A673 (cell line): ENCODE results near the gene HAND1. TPM values are rescaled to one million over a fixed set of nuclear protein-coding genes. Genes with fewer than 3 reads are reported as not detected.

Source experiments
- BruUV-seq: library from RNA; stranded (reverse); fragments of 400-500 nt; replicated peaks from 2 replicates; lab custom pipeline; 2021; lab: Mats Ljungman, UMichigan
- CTCF ChIA-PET: fragments of 300-600 bp; sonication (Branson Sonifier 250); formaldehyde crosslinking; loops from one replicate; lab custom pipeline; 2022; ENCODE audit warnings: antibody characterized with exemption; lab: Charles Lee
- POLR2A ChIA-PET: fragments of 300-600 bp; sonication (Branson Sonifier 250); formaldehyde crosslinking; loops from one replicate; lab custom pipeline; 2022; ENCODE audit warnings: antibody characterized with exemption; ENCODE audit not compliant: low non-redundant PET; lab: Charles Lee
- DNase-seq: peaks from one replicate; pipeline ENCODE4 v3.0.0-alpha.2; 2015; ENCODE audit warnings: low spot score
- H3K27ac ChIP-seq: fragments of 200-600 bp; sonication (generic); 2 replicates; pipeline ENCODE4 v1.5.1; 2016; ENCODE audit warnings: mixed run types, low read depth, mild to moderate bottlenecking, mixed read lengths, antibody characterized with exemption, low read length; ENCODE audit not compliant: poor library complexity, severe bottlenecking
- H3K27me3 ChIP-seq: fragments of 200-600 bp; sonication (generic); replicated peaks from 2 replicates; pipeline ENCODE4 v1.6.1; 2017; ENCODE audit warnings: mixed run types, low read depth, mild to moderate bottlenecking, mixed read lengths, antibody characterized with exemption, low read length; ENCODE audit not compliant: insufficient read depth, poor library complexity
- H3K36me3 ChIP-seq: fragments of 200-600 bp; sonication (generic); 2 replicates; pipeline ENCODE4 v1.6.1; 2016; ENCODE audit warnings: mixed run types, mild to moderate bottlenecking, mixed read lengths, antibody characterized with exemption, low read length; ENCODE audit not compliant: insufficient read depth, poor library complexity, severe bottlenecking
- H3K4me1 ChIP-seq: fragments of 200-600 bp; sonication (generic); 2 replicates; pipeline ENCODE4 v1.6.1; 2017; ENCODE audit warnings: mixed run types, mild to moderate bottlenecking, mixed read lengths, antibody characterized with exemption, low read length; ENCODE audit not compliant: insufficient read depth, poor library complexity, severe bottlenecking
- H3K4me3 ChIP-seq: fragments of 200-600 bp; sonication (generic); 2 replicates; pipeline ENCODE4 v1.5.1; 2016; ENCODE audit warnings: low read depth, mixed run types, mild to moderate bottlenecking, mixed read lengths, low read length; ENCODE audit not compliant: poor library complexity, severe bottlenecking
- H3K9me3 ChIP-seq: fragments of 200-600 bp; sonication (generic); 2 replicates; pipeline ENCODE4 v1.6.1; 2016; ENCODE audit warnings: mixed run types, low read depth, mild to moderate bottlenecking, mixed read lengths, antibody characterized with exemption, low read length; ENCODE audit not compliant: poor library complexity, severe bottlenecking
- CTCF ChIP-seq: fragments of 300-800, 200-600 bp; sonication (generic); conservative IDR thresholded peaks from 2 replicates; pipeline ENCODE4 v1.5.1; 2017; ENCODE audit warnings: low read depth, mild to moderate bottlenecking, antibody characterized with exemption, low read length, moderate library complexity, mixed read lengths
- EZH2 ChIP-seq: fragments of 200-600 bp; sonication (generic); IDR thresholded peaks from 2 replicates; pipeline ENCODE4 v1.6.1; 2017; ENCODE audit warnings: borderline replicate concordance, low read depth, mild to moderate bottlenecking, mixed read lengths, antibody characterized with exemption, low read length; ENCODE audit not compliant: poor library complexity, severe bottlenecking
- intact Hi-C: fragments of 100-400 bp; cut with micrococcal nuclease; formaldehyde crosslinking; loops from one replicate; pipeline ENCODE4 v1.10.0; 2022; ENCODE audit not compliant: unreplicated experiment
- total RNA-seq: library from RNA; stranded (reverse); gene quantifications from 2 replicates; pipeline ENCODE4 v1.2.3, GENCODE V29; 2021

HAND1 gene
- total RNA-seq, 1 experiment from 2014 or later, result not detected

- no peaks in the 10 kb centered on the region for H3K4me1 ChIP-seq
- intact Hi-C loops, result no loop called here
- H3K27me3 ChIP-seq, result peaks cover 82% of the 10 kb centered on the region
- H3K27ac ChIP-seq, result no peak overlapping the region
- TF ChIP-seq EZH2 (peak; percentile 57), CTCF (no peak)
- H3K4me3 ChIP-seq, result no peak overlapping the region
- ChIA-PET CTCF (no interaction called here), POLR2A (no interaction called here)
- no peaks in the 10 kb centered on the region for H3K36me3 ChIP-seq
- no peaks in the 10 kb centered on the region for H3K9me3 ChIP-seq
- DNase-seq, result no peak
- BruUV-seq, result no TSS peak
Measured at GRCh38 chr5:154472871-154473580, 5.0 kb downstream of the HAND1 start.

GRCh38 chr5:154470947-154471870, 6.8 kb downstream of the HAND1 start:
- ChIA-PET CTCF (no interaction called here), POLR2A (no interaction called here)
- no TSS peak for BruUV-seq
- no peaks in the 10 kb centered on the region for H3K4me1 ChIP-seq
- H3K27ac ChIP-seq, result no peak overlapping the region
- H3K9me3 ChIP-seq, result no peaks in the 10 kb centered on the region
- intact Hi-C loops, result no loop called here
- H3K4me3 ChIP-seq, result no peak overlapping the region
- H3K27me3 ChIP-seq, result peaks cover 64% of the 10 kb centered on the region
- DNase-seq, result no peak
- TF ChIP-seq CTCF, result no peak
- no peak for TF ChIP-seq EZH2
- no peaks in the 10 kb centered on the region for H3K36me3 ChIP-seq

- Histone ChIP-seq H3K4me1 (no peaks in the 10 kb centered on the region), H3K9me3 (no peaks in the 10 kb centered on the region), H3K27me3 (peaks cover 53% of the 10 kb centered on the region), H3K4me3 (no peak overlapping the region), H3K27ac (no peak overlapping the region), H3K36me3 (no peaks in the 10 kb centered on the region)
- BruUV-seq, result no TSS peak
- intact Hi-C loops, result no loop called here
- CTCF ChIA-PET, result interaction anchor here (0.7 kb wide), 1 partner anchor 14 kb away, joined by 4 read pairs; no protein-coding TSS in a partner anchor
- POLR2A ChIA-PET, result no interaction called here
- no peak for DNase-seq
- TF ChIP-seq EZH2 (no peak), CTCF (no peak)
Measured at GRCh38 chr5:154470137-154470536, 7.9 kb downstream of the HAND1 start.
